CD4-positive, alpha-beta memory T cell (primary cell): ENCODE results near the gene SS18L1. TPM values are rescaled to one million over a fixed set of nuclear protein-coding genes. Genes with fewer than 3 reads are reported as not detected.

Experiments used
- CTCF ChIA-PET: fragments of 350-600 bp; sonication (Branson Sonifier 250); formaldehyde crosslinking; loops from one replicate; lab custom pipeline; 2021; ENCODE audit warnings: inconsistent platforms; ENCODE audit not compliant: partially characterized antibody; lab: Charles Lee
- POLR2A ChIA-PET: fragments of 350-600 bp; sonication (Branson Sonifier 250); formaldehyde crosslinking; loops from one replicate; lab custom pipeline; 2021; ENCODE audit not compliant: partially characterized antibody; lab: Charles Lee
- DNase-seq, 5 donors: peaks; one replicate each; pipeline versions ENCODE4 v3.0.0 to v3.0.0-alpha.2; 2020 to 2022; ENCODE audit warnings: mixed read lengths in 1 of 5
- H3K27ac ChIP-seq: one replicate; pipeline ENCODE4 v1.7.0; 2013; ENCODE audit warnings: low read depth, low read length
- H3K27me3 ChIP-seq: 2 replicates; pipeline ENCODE4 v1.7.0; 2013; ENCODE audit warnings: mild to moderate bottlenecking, low read length, moderate library complexity; ENCODE audit not compliant: insufficient read depth
- H3K36me3 ChIP-seq: 2 replicates; pipeline ENCODE4 v1.7.0; 2013; ENCODE audit warnings: mild to moderate bottlenecking, low read length, moderate library complexity; ENCODE audit not compliant: insufficient read depth
- H3K4me1 ChIP-seq: 2 replicates; pipeline ENCODE4 v1.7.0; 2013; ENCODE audit warnings: mild to moderate bottlenecking, low read length, moderate library complexity; ENCODE audit not compliant: insufficient read depth
- H3K4me3 ChIP-seq, 2 donors: one replicate each; pipeline ENCODE4 v1.7.0; 2013; ENCODE audit warnings: low read length in 2 of 2, mild to moderate bottlenecking in 1 of 2
- H3K9me3 ChIP-seq, 2 donors: one replicate each; pipeline ENCODE4 v1.7.0; 2013; ENCODE audit warnings: low read length in 2 of 2, control low read depth in 1 of 2; ENCODE audit not compliant: control insufficient read depth in 1 of 2
- H3K27ac Mint-ChIP-seq, 7 donors: one replicate each; pipeline ENCODE4 v1.8.0; 2020 to 2021; ENCODE audit warnings: mixed read lengths in 7 of 7, mild to moderate bottlenecking in 6 of 7, inconsistent platforms in 3 of 7, moderate library complexity in 3 of 7
- H3K27me3 Mint-ChIP-seq, 2 donors: one replicate each; pipeline ENCODE4 v1.8.0; 2020 to 2021; ENCODE audit warnings: mixed read lengths in 2 of 2
- H3K36me3 Mint-ChIP-seq, 2 donors: one replicate each; pipeline ENCODE4 v1.8.0; 2020 to 2021; ENCODE audit warnings: mixed read lengths in 2 of 2, inconsistent platforms in 1 of 2, mild to moderate bottlenecking in 1 of 2
- H3K4me1 Mint-ChIP-seq, 4 donors: one replicate each; pipeline ENCODE4 v1.8.0; 2020 to 2021; ENCODE audit warnings: mixed read lengths in 4 of 4, mild to moderate bottlenecking in 1 of 4
- H3K4me3 Mint-ChIP-seq, 8 donors: one replicate each; pipeline ENCODE4 v1.8.0; 2020 to 2021; ENCODE audit warnings: mixed read lengths in 8 of 8, mild to moderate bottlenecking in 7 of 8, moderate library complexity in 6 of 8, inconsistent platforms in 3 of 8
- H3K9me3 Mint-ChIP-seq, 8 donors: one replicate each; pipeline ENCODE4 v1.8.0; 2020 to 2021; ENCODE audit warnings: mixed read lengths in 8 of 8, mild to moderate bottlenecking in 5 of 8, inconsistent platforms in 3 of 8, moderate library complexity in 1 of 8
- intact Hi-C: fragments of 100-400 bp; cut with micrococcal nuclease; formaldehyde crosslinking; loops from one replicate; pipeline ENCODE4 v1.15.1; 2023
- polyA plus RNA-seq, 2 donors: library from polyadenylated mRNA; unstranded; fragments of 300-500 nt; fragmentation: Illumina TruSeq; gene quantifications; one replicate each; pipeline ENCODE4 v1.2.3, GENCODE V29; 2021
- total RNA-seq, 2 experiments: library from RNA; stranded (reverse); gene quantifications; one replicate each; pipeline ENCODE4 v1.2.3, GENCODE V29; 2021

Gene SS18L1
- total and polyA plus RNA-seq, 4 experiments from 2014 or later, result 0.71 to 24.8 (median 12.0) TPM

GRCh38 chr20:62226707-62227590 is 83.4 kb downstream of the SS18L1 start:
- Mint-ChIP-seq H3K4me1 (peaks cover 0 to 2% (median 0%) of the 10 kb centered on the region in 4 donors), H3K4me3 (no peak overlapping the region), H3K27ac (peak overlapping the region in 1 of 7 donors; percentile 30), H3K27me3 (peaks cover 7 to 15% of the 10 kb centered on the region in 2 donors), H3K9me3 (no peaks in the 10 kb centered on the region), H3K36me3 (no peaks in the 10 kb centered on the region)
- Histone ChIP-seq H3K4me1 (no peaks in the 10 kb centered on the region), H3K27ac (no peak overlapping the region), H3K9me3 (no peaks in the 10 kb centered on the region), H3K36me3 (no peaks in the 10 kb centered on the region), H3K4me3 (no peak overlapping the region), H3K27me3 (peaks cover 2% of the 10 kb centered on the region)
- intact Hi-C loops, result no loop called here
- ChIA-PET POLR2A (no interaction called here), CTCF (no interaction called here)
- peak in 1 of 5 donors; percentile 14 for DNase-seq

DNA sequence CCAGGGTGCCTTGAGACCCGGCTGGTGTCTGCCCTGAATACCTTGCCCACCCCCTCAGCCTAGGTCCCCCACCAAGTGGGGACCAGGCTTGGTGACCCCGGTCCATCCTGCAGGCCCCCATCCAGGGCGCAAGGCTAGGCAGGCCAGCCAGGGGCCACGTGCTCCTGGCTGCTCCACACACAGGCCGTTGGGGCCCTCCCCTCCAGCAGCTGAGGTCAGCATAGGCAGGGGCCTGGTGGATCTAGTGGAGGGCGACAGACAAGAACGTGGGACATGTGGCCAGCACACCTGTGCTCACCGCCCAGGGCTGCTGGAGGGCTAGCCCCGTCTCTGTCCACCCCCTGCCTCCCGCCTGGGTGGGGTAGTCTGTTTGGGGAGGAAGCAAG is 84.0 kb downstream of the SS18L1 start:
- CTCF ChIA-PET, result no interaction called here

DNA sequence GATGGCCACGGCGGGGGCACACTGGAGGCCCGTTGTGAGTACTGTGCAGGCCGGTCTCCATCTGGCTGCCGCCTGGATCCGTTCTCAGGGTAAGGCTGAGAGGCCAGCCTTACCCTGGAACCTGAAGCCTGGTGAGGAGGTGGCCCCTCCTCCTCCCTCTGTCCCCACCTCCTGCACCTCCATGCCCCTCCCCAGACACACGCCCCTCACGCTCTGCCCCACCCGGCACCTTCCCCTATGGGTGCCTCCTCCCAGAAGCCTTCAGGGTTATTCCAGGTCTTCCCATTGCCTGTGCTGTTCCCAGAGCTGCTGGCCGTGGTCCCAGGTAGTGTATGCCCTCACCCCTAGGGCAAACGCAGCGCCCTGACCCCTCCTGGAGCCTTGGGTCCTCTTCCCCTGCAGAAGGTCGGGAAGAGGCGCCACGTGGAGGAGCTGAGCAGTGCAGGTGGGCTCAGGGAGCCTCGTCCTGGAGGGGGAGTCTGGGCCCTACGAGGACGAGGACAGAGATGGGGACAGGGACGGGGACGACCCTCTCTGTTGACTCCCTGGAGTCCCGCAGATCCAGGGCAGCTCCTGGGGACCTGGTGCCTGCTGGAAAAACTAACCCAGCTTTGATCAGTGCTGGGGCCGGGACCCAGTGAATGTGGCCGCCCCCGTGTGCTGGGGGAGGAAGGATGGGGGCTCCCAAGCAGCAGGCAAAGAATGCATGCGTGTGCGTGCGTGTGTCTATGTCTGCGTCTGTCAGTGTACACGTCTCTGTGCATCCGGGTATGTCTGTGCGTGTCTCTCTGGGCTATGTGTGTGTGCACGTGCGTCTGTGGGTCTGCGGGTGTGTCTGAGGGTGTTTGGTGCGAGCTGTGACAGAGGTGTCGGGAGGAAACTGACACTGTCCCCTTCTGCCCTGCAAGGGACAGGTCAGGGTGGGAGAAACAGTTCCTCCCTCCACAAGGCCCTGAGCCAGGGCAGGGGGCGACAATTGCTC is 84.7 kb downstream of the SS18L1 start:
- POLR2A ChIA-PET, result no interaction called here

More for the DNA sequence above, 84.0 kb downstream of the SS18L1 start:
- H3K36me3 Mint-ChIP-seq, result no peaks in the 10 kb centered on the region
- no peak overlapping the region for H3K4me3 ChIP-seq
- POLR2A ChIA-PET, result no interaction called here
- no peak overlapping the region for H3K4me3 Mint-ChIP-seq
- peaks cover 7 to 15% of the 10 kb centered on the region in 2 donors for H3K27me3 Mint-ChIP-seq
- no peaks in the 10 kb centered on the region for H3K9me3 ChIP-seq
- intact Hi-C loops, result no loop called here
- no peaks in the 10 kb centered on the region for H3K36me3 ChIP-seq
- H3K4me1 Mint-ChIP-seq, result peaks cover 0 to 2% (median 0%) of the 10 kb centered on the region in 4 donors
- H3K27me3 ChIP-seq, result no peaks in the 10 kb centered on the region
- no peaks in the 10 kb centered on the region for H3K9me3 Mint-ChIP-seq
- H3K27ac ChIP-seq, result no peak overlapping the region
- H3K27ac Mint-ChIP-seq, result no peak overlapping the region
- no peak for DNase-seq
- H3K4me1 ChIP-seq, result no peaks in the 10 kb centered on the region

GRCh38 chr20:62228982-62229545 is 85.5 kb downstream of the SS18L1 start:
- intact Hi-C loops, result no loop called here
- Mint-ChIP-seq H3K36me3 (no peaks in the 10 kb centered on the region), H3K27ac (no peak overlapping the region), H3K4me3 (no peak overlapping the region), H3K27me3 (peaks cover 3 to 11% of the 10 kb centered on the region in 2 donors), H3K9me3 (no peaks in the 10 kb centered on the region), H3K4me1 (peaks cover 0 to 2% (median 0%) of the 10 kb centered on the region in 4 donors)
- H3K27ac ChIP-seq, result no peak overlapping the region
- H3K9me3 ChIP-seq, result no peaks in the 10 kb centered on the region
- H3K27me3 ChIP-seq, result no peaks in the 10 kb centered on the region
- no peak overlapping the region for H3K4me3 ChIP-seq
- DNase-seq, result no peak
- POLR2A ChIA-PET, result no interaction called here
- no peaks in the 10 kb centered on the region for H3K4me1 ChIP-seq
- CTCF ChIA-PET, result no interaction called here
- no peaks in the 10 kb centered on the region for H3K36me3 ChIP-seq

More for the DNA sequence above, 84.7 kb downstream of the SS18L1 start:
- no peaks in the 10 kb centered on the region for H3K36me3 Mint-ChIP-seq
- DNase-seq, result peak in 1 of 5 donors; percentile 19
- no peaks in the 10 kb centered on the region for H3K9me3 Mint-ChIP-seq
- no peak overlapping the region for H3K27ac ChIP-seq
- H3K4me1 Mint-ChIP-seq, result peaks cover 0 to 2% (median 0%) of the 10 kb centered on the region in 4 donors
- H3K27ac Mint-ChIP-seq, result no peak overlapping the region
- H3K36me3 ChIP-seq, result no peaks in the 10 kb centered on the region
- peaks cover 3 to 11% of the 10 kb centered on the region in 2 donors for H3K27me3 Mint-ChIP-seq
- intact Hi-C loops, result no loop called here
- no peak overlapping the region for H3K4me3 ChIP-seq
- no peaks in the 10 kb centered on the region for H3K9me3 ChIP-seq
- H3K4me3 Mint-ChIP-seq, result no peak overlapping the region
- CTCF ChIA-PET, result no interaction called here
- H3K27me3 ChIP-seq, result no peaks in the 10 kb centered on the region
- no peaks in the 10 kb centered on the region for H3K4me1 ChIP-seq

- no peak overlapping the region for H3K27ac Mint-ChIP-seq
- Histone ChIP-seq H3K36me3 (no peaks in the 10 kb centered on the region), H3K27ac (no peak overlapping the region), H3K4me1 (no peaks in the 10 kb centered on the region), H3K27me3 (no peaks in the 10 kb centered on the region), H3K9me3 (no peaks in the 10 kb centered on the region), H3K4me3 (no peak overlapping the region)
- H3K4me3 Mint-ChIP-seq, result no peak overlapping the region
- ChIA-PET POLR2A (no interaction called here), CTCF (no interaction called here)
- peaks cover 0 to 2% (median 0%) of the 10 kb centered on the region in 4 donors for H3K4me1 Mint-ChIP-seq
- no peaks in the 10 kb centered on the region for H3K9me3 Mint-ChIP-seq
- H3K27me3 Mint-ChIP-seq, result peaks cover 3 to 7% of the 10 kb centered on the region in 2 donors
- no peaks in the 10 kb centered on the region for H3K36me3 Mint-ChIP-seq
- intact Hi-C loops, result no loop called here
- no peak for DNase-seq
Observed at GRCh38 chr20:62229667-62230066, 86.1 kb downstream of the SS18L1 start.

DNA sequence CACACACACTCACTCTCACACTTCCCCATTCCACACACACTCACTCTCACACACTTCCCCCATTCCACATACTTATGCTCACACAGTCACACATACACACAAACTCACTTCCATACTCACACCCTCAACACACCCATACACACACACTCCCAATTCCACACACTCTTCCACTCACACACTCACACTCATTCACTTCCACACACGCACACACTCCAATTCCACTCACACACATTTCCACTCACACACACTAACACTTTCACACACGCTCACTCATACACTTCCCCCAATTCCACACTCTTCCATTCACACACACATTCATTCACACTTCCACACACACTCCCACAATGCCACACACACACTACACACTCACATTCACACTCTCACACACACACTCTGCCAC is 86.7 kb downstream of the SS18L1 start:
- CTCF ChIA-PET, result no interaction called here
- no peaks in the 10 kb centered on the region for H3K36me3 Mint-ChIP-seq
- H3K9me3 Mint-ChIP-seq, result no peaks in the 10 kb centered on the region

More for the DNA sequence above, 86.7 kb downstream of the SS18L1 start:
- H3K36me3 ChIP-seq, result no peaks in the 10 kb centered on the region
- H3K4me1 Mint-ChIP-seq, result peaks cover 0 to 2% (median 0%) of the 10 kb centered on the region in 4 donors
- no peak overlapping the region for H3K4me3 Mint-ChIP-seq
- H3K27me3 ChIP-seq, result no peaks in the 10 kb centered on the region
- peaks cover 3% of the 10 kb centered on the region in 2 donors for H3K27me3 Mint-ChIP-seq
- no peak overlapping the region for H3K4me3 ChIP-seq
- no peaks in the 10 kb centered on the region for H3K9me3 ChIP-seq
- POLR2A ChIA-PET, result no interaction called here
- no peak overlapping the region for H3K27ac ChIP-seq
- no peaks in the 10 kb centered on the region for H3K4me1 ChIP-seq
- no peak overlapping the region for H3K27ac Mint-ChIP-seq
- intact Hi-C loops, result no loop called here
- DNase-seq, result no peak
